HepG2 (cell line): Measurements from ENCODE around the gene FAF1. TPM values are rescaled to one million over a fixed set of nuclear protein-coding genes. Genes with fewer than 3 reads are reported as not detected.

Experiments
- ARNTL ChIP-seq: sonication (generic); formaldehyde crosslinking; IDR thresholded peaks from 2 replicates; pipeline ENCODE4 v1.4.0; 2020; ENCODE audit warnings: mild to moderate bottlenecking, missing genetic modification reagents
- ELK4 ChIP-seq: sonication (generic); formaldehyde crosslinking; IDR thresholded peaks from 2 replicates; pipeline ENCODE4 v1.9.0; 2021; ENCODE audit warnings: missing genetic modification reagents, borderline replicate concordance
- FIP1L1 ChIP-seq: fragments of 200-400 bp; formaldehyde crosslinking; IDR thresholded peaks from 2 replicates; pipeline ENCODE4 v1.6.1; 2018; ENCODE audit warnings: low read depth, mild to moderate bottlenecking, low read length, moderate library complexity, borderline replicate concordance; ENCODE audit not compliant: insufficient read depth
- HNF4A ChIP-seq: sonication (generic); formaldehyde crosslinking; IDR thresholded peaks from 2 replicates; pipeline ENCODE4 v1.4.0; 2020; ENCODE audit warnings: missing genetic modification reagents
- KLF11 ChIP-seq: IDR thresholded peaks from 2 replicates; pipeline ENCODE4 v1.6.1; 2016; ENCODE audit warnings: missing compliant biosample characterization
- MXI1 ChIP-seq: IDR thresholded peaks from 3 replicates; pipeline ENCODE4 v1.6.1; 2012; ENCODE audit warnings: low read depth, low read length, inconsistent platforms, borderline replicate concordance
- PHB2 ChIP-seq: fragments of 450-650 bp; IDR thresholded peaks from 2 replicates; pipeline ENCODE4 v1.6.1; 2018; ENCODE audit not compliant: partially characterized antibody
- PLSCR1 ChIP-seq: sonication (generic); formaldehyde crosslinking; IDR thresholded peaks from 2 replicates; pipeline ENCODE4 v1.5.0; 2020; ENCODE audit warnings: missing genetic modification reagents, mild to moderate bottlenecking, borderline replicate concordance
- PRPF4 ChIP-seq: fragments of 200-400 bp; formaldehyde crosslinking; IDR thresholded peaks from 2 replicates; pipeline ENCODE4 v1.6.1; 2016; ENCODE audit warnings: low read length, low read depth; ENCODE audit not compliant: poor library complexity, severe bottlenecking
- STAT6 ChIP-seq: sonication (generic); formaldehyde crosslinking; IDR thresholded peaks from 2 replicates; pipeline ENCODE4 v1.4.0; 2020; ENCODE audit warnings: missing genetic modification reagents, mild to moderate bottlenecking, borderline replicate concordance
- SYNCRIP ChIP-seq: fragments of 200-400 bp; formaldehyde crosslinking; IDR thresholded peaks from 2 replicates; pipeline ENCODE4 v1.6.1; 2018; ENCODE audit warnings: mild to moderate bottlenecking, low read depth, low read length; ENCODE audit not compliant: insufficient read depth
- TRIM24 ChIP-seq: sonication (generic); formaldehyde crosslinking; IDR thresholded peaks from 2 replicates; pipeline ENCODE4 v1.8.0; 2022; ENCODE audit warnings: mild to moderate bottlenecking, missing genetic modification reagents
- ZBTB26 ChIP-seq: IDR thresholded peaks from 2 replicates; pipeline ENCODE4 v1.6.1; 2016; ENCODE audit warnings: missing compliant biosample characterization, missing genetic modification reagents, borderline replicate concordance
- ZBTB7A ChIP-seq: sonication (generic); formaldehyde crosslinking; IDR thresholded peaks from 2 replicates; pipeline ENCODE4 v1.8.0; 2022; ENCODE audit warnings: mild to moderate bottlenecking, missing genetic modification reagents
- ZC3H13 ChIP-seq: sonication (generic); formaldehyde crosslinking; IDR thresholded peaks from 2 replicates; pipeline ENCODE4 v1.8.1; 2023; ENCODE audit warnings: mild to moderate bottlenecking, missing genetic modification reagents, moderate library complexity
- ZNF232 ChIP-seq: sonication (generic); formaldehyde crosslinking; IDR thresholded peaks from 2 replicates; pipeline ENCODE4 v1.4.0; 2020; ENCODE audit warnings: missing genetic modification reagents, borderline replicate concordance
- ZNF609 ChIP-seq: sonication (generic); formaldehyde crosslinking; IDR thresholded peaks from 2 replicates; pipeline ENCODE4 v1.4.0; 2020; ENCODE audit warnings: mild to moderate bottlenecking, missing genetic modification reagents, borderline replicate concordance
- polyA plus RNA-seq, 8 experiments: library from polyadenylated mRNA; depleted of rRNA in 3 of 8; stranded (reverse) in 7 of 8; unstranded in 1 of 8; fragments of >200 nt; fragmentation: Illumina TruSeq in 4 of 8; extraction: Trizol in 4 of 8; gene quantifications; 2 replicates each; pipeline versions ENCODE4 v1.2.1 to v1.2.3, GENCODE V29; 2011 to 2016; ENCODE audit warnings: low read depth in 4 of 8, missing spikeins in 1 of 8, mixed read lengths in 1 of 8; ENCODE audit not compliant: insufficient read depth in 1 of 8
- total RNA-seq, 5 experiments: library from RNA; depleted of rRNA; stranded (reverse); fragments of >200 nt; fragmentation: Illumina TruSeq; extraction: Trizol; gene quantifications; 2 replicates each; pipeline ENCODE4 v1.2.3, GENCODE V29; 2016; ENCODE audit warnings: low read depth in 1 of 5

Gene FAF1
- total and polyA plus RNA-seq, 2 of the 13 experiments (the other 11 are each of a cell fraction or from before 2014, with no cell fraction given), result 19.4 to 63.3 TPM

DNA sequence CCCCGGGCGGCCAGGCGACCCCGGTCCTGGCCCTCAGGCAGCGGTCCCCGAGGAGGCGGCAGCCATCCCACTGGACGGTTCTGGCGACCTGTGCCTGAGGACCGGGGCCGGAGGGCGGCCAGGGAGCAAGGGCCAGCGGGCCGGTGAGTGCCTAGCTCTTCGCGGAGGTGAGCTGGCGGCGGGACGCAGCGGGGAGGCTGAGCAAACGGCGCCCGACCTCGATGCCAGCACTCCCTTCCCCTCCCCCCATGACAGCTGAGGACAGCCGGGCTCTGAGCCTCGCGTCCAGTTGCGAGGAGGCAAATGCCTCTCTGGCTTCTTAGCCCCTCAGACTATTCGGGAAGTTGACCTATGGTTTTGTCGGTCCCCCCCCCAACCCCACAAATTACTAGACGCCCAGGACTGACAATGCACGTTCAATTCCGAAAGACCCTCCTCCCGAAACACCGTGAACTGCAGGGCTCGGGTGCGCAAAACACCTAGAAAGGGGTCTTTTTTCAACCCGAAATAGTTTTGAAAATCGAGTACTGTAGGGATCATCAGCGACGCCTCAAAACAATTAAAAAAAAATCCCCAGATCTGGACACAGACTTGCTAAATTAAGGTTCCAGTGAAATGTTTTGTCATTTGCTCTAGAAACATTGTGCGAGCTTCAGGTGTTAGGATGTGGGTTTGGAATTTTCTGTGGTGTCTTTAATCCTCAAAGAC lies 18.2 kb upstream of the FAF1 start (continued):
- TF ChIP-seq ZNF609 (CRISPR knock-in tag), result 0 out of 2 replicates have a peak, but pooled peaks have one; percentile 29
- TF ChIP-seq ZNF232 (CRISPR knock-in tag), result no peak
- TF ChIP-seq PRPF4, result no peak
- peak; percentile 31; the same call in 1 of the 2 replicates for TF ChIP-seq HNF4A
- TF ChIP-seq TRIM24 (CRISPR knock-in tag), result no peak
- TF ChIP-seq PLSCR1 (CRISPR knock-in tag), result no peak
- no peak; the same call in 1 of the 2 replicates for TF ChIP-seq ZC3H13 (CRISPR knock-in tag)
- TF ChIP-seq SYNCRIP, result no peak
- no peak; the same call in 2 of the 3 replicates for TF ChIP-seq MXI1
- no peak for TF ChIP-seq FIP1L1
- no peak for TF ChIP-seq KLF11
- TF ChIP-seq ELK4, result no peak
- TF ChIP-seq ARNTL (CRISPR knock-in tag), result no peak
- no peak for TF ChIP-seq ZBTB26 (CRISPR knock-in tag)
- TF ChIP-seq ZBTB7A (CRISPR knock-in tag), result 0 out of 2 replicates have a peak, but pooled peaks have one; percentile 8
- TF ChIP-seq PHB2, result no peak
- TF ChIP-seq STAT6 (CRISPR knock-in tag), result no peak
